GM19328 (cell line): ENCODE results near the gene VASH2.
"Not testable (repeated sequence)": the region's sequence is repeated elsewhere in the genome, so short reads cannot be mapped to it uniquely, and the experiment has no call there.

Source experiments
- ATAC-seq: cut with Tn5 transposase; IDR thresholded peaks from one replicate; pipeline ENCODE4 v1.9.1; 2021; ENCODE audit warnings: mild to moderate bottlenecking, moderate library complexity; ENCODE audit not compliant: unreplicated experiment

The VASH2 gene

GRCh38 chr1:212950243-212951125 is at the start of gene VASH2:
Gene VASH2 (plus strand): TSS chr1:212950541. CDS start chr1:212951543, 1,002 bp downstream.
- ATAC-seq, result peak; percentile 93

DNA sequence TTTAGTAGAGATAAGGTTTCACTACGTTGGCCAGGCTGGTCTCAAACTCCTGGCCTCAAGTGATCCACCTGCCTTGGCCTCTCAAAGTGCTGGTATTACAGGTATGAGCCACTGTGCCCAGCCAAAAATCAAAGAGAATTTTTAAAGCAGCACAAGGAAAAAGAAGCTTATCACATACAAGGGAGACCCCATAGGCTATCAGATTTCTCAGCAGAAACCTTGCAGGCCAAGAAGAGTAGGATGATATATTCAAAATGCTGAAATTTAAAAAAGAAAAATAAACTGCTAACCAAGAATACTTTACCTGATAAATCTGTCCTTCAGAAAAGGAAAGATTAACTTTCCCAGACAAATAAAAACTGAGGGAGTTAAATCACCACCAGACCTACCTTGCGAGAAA is 49.1 kb upstream of the VASH2 start:
- no peak for ATAC-seq

DNA sequence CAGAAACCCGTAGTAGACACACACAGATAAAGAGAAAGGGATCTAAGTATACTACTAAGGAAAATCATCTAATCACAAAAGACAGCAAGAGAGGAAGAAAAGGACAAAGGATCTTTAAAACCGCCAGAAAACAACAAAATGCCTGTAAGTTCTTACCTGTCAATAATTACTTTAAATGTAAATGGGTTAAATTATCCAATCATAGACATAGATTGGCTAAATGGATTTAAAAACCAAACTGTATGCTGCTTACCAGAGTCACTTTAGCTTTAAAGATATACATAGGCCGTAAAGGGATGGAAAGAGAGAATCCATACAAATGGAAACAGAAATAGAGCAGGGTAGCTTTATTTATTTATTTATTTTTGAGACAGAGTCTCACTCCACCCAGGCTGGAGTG is 48.3 kb upstream of the VASH2 start:
- no peak for ATAC-seq

- ATAC-seq, result no peak
These were observed 46.7 kb upstream of the VASH2 start for GRCh38 chr1:212903664-212904063.

GRCh38 chr1:212908071-212908470 is 42.3 kb upstream of the VASH2 start:
- ATAC-seq, result not testable (repeated sequence)

- no peak for ATAC-seq
These were observed 41.4 kb upstream of the VASH2 start for GRCh38 chr1:212908971-212909370.

DNA sequence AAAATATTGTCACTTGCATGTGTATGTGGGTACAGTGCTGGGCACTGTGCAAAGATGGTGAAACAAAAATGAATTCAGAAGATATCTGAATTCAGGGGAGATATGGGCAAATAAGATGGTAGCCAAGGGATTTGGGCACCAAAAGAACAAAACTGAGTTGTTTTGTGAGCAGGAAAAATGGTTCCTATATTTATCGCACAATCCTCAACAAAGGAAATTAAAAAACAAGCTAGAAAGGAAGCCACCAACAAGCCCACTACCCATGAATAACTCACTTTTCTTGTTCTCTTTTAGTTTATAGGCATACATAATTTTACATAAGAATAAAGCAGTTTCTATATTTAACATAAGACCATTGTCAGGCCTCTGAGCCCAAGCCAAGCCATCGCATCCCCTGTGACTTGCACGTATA is 40.7 kb upstream of the VASH2 start:
- no peak for ATAC-seq

DNA sequence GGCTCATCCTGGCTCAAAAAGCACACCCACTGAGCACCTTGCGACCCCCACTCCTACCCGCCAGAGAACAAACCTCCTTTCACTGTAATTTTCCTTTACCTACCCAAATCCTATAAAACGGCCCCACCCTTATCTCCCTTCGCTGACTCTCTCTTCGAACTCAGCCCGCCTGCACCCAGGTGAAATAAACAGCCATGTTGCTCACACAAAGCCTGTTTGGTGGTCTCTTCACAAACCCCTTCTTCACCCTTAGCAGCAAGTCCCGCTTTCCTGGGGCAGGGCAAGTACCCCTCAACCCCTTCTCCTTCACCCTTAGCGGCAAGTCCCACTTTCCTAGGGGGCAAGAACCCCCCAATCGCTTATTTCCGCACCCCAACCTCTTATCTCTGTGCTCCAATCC is 40.1 kb upstream of the VASH2 start:
- ATAC-seq, result not testable (repeated sequence)

DNA sequence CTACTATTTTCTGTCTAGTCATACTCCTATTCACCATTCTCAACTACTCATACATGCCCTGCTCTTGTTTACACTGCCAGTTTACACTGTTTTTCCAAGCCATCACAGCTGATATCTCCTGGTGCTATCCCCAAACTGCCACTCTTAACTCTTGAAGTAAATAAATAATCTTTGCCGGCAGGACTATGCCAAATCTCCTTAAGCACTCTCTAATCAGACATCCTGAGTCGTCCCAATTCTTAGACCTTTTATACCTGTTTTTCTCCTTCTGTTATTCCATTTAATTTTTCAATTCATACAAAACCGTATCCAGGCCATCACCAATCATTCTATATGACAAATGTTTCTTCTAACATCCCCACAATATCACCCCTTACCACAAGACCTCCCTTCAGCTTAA is 36.7 kb upstream of the VASH2 start:
- ATAC-seq, result not testable (repeated sequence)

DNA sequence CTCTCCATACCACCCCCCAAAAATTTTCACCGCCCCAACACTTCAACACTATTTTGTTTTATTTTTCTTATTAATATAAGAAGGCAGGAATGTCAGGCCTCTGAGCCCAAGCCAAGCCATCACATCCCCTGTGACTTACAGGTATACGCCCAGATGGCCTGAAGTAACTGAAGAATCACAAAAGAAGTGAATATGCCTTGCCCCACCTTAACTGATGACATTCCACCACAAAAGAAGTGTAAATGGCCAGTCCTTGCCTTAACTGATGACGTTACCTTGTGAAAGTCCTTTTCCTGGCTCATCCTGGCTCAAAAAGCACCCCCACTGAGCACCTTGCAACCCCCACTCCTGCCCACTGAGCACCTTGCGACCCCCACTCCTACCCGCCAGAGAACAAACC is 36.2 kb upstream of the VASH2 start:
- ATAC-seq, result not testable (repeated sequence)

DNA sequence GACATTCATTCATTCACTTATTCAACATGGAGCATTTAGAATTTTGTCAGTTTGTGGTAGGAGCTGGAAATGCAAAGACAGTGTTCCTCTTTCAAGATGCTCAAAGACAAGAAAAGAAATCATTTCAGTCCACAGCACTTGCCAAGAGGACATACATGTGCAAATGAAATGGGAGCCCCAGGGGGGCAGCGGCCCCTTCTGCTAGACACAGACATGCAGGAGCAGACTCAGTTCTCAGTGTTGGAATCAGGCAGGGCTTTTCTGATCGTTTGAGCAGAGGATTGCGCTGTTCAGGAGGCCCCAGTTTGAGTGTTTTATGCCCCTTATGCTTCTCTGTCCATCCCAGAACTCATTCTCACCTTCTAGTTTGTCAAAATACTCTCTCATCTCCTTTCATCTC is 35.6 kb upstream of the VASH2 start:
- no peak for ATAC-seq

GRCh38 chr1:212915245-212916091 is 34.9 kb upstream of the VASH2 start:
- no peak for ATAC-seq

DNA sequence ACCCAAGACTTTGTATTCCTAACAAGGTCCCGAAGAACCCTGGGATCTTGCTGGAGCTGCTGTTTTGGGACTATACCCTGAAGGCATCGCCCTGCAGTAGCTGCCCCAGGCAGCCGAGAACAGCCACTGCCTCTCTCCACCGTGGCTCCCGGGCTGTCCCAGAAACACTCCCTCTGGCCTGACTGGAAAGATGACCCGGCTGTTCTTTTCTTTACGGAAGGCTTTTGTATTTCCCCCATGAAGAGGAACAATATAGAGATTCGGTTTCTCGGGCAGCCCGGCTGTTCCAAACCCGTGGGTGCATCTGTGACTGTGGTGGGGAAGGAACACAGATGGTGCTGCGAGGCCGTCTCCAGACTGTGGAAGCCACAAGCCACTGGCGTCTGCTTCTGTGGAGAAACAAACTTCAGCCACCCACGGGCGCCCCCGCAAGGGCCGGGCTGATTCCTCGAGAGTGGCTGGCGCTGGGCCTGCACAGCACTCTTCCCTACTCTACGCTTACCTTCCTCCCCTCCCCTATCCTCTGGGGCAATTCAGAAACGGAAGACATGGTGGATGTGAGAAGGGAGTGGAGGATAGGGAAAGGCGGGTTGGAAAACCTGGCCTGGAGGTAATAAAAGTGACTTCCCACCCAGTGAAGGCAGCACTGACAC is 33.7 kb upstream of the VASH2 start:
- no peak for ATAC-seq

DNA sequence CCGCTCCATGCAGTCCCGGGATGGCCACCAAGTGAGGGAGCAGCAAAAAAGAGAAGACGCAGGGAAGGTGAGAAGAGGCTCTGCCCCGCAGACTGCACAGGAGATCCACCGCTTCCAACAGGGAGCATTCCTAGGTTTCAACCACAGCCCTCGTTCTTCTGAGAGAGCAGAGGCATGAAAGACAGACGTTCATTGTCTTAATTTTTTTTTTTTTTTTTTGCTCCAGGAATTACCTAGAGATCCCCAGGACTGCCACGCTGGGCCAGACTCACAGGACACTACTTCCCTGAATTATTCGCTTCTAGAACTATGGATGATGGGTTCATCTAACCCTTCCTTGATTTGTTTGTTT is 33.2 kb upstream of the VASH2 start:
- ATAC-seq, result no peak

- ATAC-seq, result no peak
These were observed 32.5 kb upstream of the VASH2 start for GRCh38 chr1:212917858-212918257.

GRCh38 chr1:212918824-212919223 is 31.5 kb upstream of the VASH2 start:
- no peak for ATAC-seq

DNA sequence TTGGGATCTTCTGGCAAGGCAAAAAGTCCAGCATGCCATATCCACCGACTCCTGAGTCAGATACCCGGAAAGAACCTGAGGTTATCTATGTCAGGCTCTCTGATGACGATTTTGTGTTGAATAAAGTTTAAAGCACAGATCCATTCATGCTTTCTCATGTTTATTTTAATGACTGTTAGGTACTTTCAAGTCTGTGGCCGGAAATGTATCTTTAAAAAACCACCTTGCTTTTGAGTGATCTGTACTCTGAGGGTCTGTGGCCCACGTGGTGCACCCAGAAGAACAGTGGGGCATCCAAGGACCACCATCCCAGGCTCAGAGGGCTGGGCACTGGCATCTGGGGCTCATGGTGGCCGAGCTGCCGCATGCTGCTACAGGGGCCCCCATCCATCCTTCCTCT is 30.1 kb upstream of the VASH2 start:
- ATAC-seq, result no peak

DNA sequence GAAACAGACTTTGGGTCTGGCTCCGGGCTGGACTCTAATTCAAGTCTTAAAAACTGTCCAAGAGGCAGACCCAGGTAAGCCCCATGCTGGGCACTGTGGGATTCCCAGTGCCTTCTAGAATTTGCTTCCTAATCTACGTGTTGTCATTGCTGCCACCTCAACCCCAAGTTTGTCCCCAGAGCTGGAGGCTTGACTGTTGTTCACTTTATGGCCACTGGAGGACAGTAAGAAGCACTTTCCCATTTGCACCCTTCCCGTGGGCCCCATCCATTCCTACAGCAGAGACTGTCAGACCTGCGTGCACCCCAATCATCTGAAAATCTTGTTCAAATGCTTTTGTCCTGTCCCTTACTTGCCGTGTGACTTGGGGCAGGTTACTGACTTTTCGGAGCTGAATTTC is 29.4 kb upstream of the VASH2 start:
- no peak for ATAC-seq

GRCh38 chr1:212922016-212922415 is 28.3 kb upstream of the VASH2 start:
- no peak for ATAC-seq

DNA sequence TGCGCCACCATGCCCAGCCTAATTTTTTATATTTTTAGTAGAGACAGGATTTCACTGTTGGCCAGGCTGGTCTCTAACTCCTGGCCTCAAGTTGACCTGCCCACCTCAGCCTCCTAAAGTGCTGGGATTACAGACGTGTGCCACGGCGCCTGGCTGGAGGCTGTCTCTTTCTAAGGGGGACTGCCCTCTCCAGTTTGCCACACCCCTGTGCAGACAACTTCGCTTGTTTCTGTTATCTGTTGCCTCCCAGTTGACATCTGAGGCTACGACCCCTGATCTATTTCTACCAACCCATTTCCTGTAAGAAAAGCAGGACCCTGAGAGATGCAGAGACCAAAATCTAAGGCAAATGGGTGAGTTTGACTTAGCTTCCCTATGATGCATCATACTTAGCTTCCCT is 24.0 kb upstream of the VASH2 start:
- no peak for ATAC-seq
